GM12891 (cell line): ENCODE results near the gene ALB.

ENCODE experiments used
- DNase-seq: peaks from one replicate; pipeline ENCODE4 v3.0.0; 2011; ENCODE audit warnings: low spot score; ENCODE audit not compliant: insufficient read length
- FAIRE-seq: peaks from 2 replicates; lab custom pipeline; 2011; peaks lifted over from hg19 to GRCh38; lab: Jason Lieb, UNC
- PAX5 ChIP-seq: IDR thresholded peaks from 2 replicates; pipeline ENCODE4 v1.6.1; 2011; ENCODE audit warnings: low read length, moderate library complexity, mild to moderate bottlenecking; ENCODE audit not compliant: insufficient read depth, severe bottlenecking
- POLR2A ChIP-seq: IDR thresholded peaks from 2 replicates; pipeline ENCODE4 v1.6.1; 2011; ENCODE audit warnings: low read depth, low read length, control low read depth
- POLR2AphosphoS5 ChIP-seq: IDR thresholded peaks from 2 replicates; pipeline ENCODE4 v1.6.1; 2011; ENCODE audit warnings: low read depth, low read length, control low read depth
- POU2F2 ChIP-seq: IDR thresholded peaks from 2 replicates; pipeline ENCODE4 v1.6.1; 2011; ENCODE audit warnings: low read depth, mild to moderate bottlenecking, control low read depth, low read length, moderate library complexity
- SPI1 ChIP-seq: IDR thresholded peaks from 2 replicates; pipeline ENCODE4 v1.6.1; 2011; ENCODE audit warnings: low read depth, low read length, control low read depth
- TAF1 ChIP-seq: IDR thresholded peaks from 2 replicates; pipeline ENCODE4 v1.6.1; 2011; ENCODE audit warnings: low read depth, low read length, control low read depth

ALB gene

DNA sequence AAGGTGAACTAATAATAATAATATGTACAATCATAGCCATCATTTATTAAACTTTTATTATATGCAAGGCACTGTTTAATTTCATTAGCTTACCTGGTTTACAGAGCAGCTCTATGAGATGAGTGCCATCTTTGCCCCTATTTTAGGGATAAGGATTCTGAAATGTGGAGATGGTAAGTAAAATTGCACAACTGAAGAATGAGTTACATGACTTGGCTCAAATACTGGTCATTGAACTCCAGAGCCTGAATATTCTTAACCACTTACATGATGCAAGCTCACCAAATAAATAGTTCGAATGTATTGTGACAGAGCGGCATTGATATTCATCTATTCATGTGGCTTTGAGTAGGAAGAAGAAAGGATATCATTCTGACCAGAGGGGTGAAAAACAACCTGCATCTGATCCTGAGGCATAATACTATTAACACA is 11.7 kb downstream of the ALB start:
- TF ChIP-seq SPI1 (no peak), POLR2A (no peak), PAX5 (no peak), POLR2AphosphoS5 (no peak), POU2F2 (no peak), TAF1 (no peak)
- FAIRE-seq (no peak), DNase-seq (no peak)

DNA sequence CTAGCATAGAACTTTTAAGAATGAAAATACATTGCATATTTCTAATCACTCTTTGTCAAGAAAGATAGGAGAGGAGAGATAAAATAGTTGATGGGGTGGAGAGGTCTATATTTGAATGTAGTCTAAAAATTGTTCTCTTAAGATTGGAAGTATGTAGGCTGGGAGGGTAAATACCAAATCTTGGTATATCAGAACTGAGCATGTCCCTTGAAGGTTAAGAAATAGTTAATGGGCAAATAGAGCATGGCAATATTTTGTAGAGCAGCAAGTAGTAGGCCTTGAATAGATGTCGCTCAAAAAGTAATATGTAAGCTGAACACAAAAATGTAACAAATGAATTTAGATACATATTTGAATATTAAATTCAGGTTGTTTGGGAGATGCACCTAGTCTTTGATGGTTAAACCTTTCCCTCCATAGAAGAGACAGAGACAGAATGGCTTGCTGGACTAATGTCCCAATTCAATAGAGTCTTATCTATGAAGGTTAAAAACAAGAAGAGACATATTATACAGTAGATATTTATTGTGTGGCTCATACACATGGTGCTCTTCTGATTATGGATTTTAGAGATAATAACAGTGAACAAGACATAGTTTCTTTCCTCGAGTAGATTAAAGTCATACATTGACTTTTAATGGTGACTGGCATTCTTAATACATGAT is 12.5 kb downstream of the ALB start:
- TF ChIP-seq PAX5 (no peak), POU2F2 (no peak), TAF1 (no peak), SPI1 (no peak), POLR2A (no peak), POLR2AphosphoS5 (no peak)
- DNase-seq (no peak), FAIRE-seq (no peak)

GRCh38 chr4:73417342-73417741 is 13.3 kb downstream of the ALB start:
- no peak for FAIRE-seq
- no peak for DNase-seq
- no peak for TF ChIP-seq SPI1
- TF ChIP-seq POU2F2 = no peak
- TF ChIP-seq POLR2A = no peak
- no peak for TF ChIP-seq POLR2AphosphoS5
- no peak for TF ChIP-seq PAX5
- TF ChIP-seq TAF1 = no peak

- no peak for FAIRE-seq
- no peak for DNase-seq
Measured at GRCh38 chr4:73417973-73418372, 13.9 kb downstream of the ALB start.

GRCh38 chr4:73418677-73419076 is 14.6 kb downstream of the ALB start:
- TF ChIP-seq POU2F2 (no peak), POLR2AphosphoS5 (no peak), PAX5 (no peak), SPI1 (no peak), POLR2A (no peak), TAF1 (no peak)
- DNase-seq (no peak), FAIRE-seq (no peak)

More at GRCh38 chr4:73417973-73418372, 13.9 kb downstream of the ALB start:
- TF ChIP-seq SPI1 (no peak), POU2F2 (no peak), POLR2A (no peak), POLR2AphosphoS5 (no peak), PAX5 (no peak), TAF1 (no peak)

DNA sequence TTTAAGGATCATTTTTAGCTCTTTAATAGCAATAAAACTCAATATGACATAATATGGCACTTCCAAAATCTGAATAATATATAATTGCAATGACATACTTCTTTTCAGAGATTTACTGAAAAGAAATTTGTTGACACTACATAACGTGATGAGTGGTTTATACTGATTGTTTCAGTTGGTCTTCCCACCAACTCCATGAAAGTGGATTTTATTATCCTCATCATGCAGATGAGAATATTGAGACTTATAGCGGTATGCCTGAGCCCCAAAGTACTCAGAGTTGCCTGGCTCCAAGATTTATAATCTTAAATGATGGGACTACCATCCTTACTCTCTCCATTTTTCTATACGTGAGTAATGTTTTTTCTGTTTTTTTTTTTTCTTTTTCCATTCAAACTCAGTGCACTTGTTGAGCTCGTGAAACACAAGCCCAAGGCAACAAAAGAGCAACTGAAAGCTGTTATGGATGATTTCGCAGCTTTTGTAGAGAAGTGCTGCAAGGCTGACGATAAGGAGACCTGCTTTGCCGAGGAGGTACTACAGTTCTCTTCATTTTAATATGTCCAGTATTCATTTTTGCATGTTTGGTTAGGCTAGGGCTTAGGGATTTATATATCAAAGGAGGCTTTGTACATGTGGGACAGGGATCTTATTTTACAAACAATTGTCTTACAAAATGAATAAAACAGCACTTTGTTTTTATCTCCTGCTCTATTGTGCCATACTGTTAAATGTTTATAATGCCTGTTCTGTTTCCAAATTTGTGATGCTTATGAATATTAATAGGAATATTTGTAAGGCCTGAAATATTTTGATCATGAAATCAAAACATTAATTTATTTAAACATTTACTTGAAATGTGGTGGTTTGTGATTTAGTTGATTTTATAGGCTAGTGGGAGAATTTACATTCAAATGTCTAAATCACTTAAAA is 15.3 kb downstream of the ALB start:
- TF ChIP-seq POU2F2 (no peak), POLR2A (no peak), TAF1 (no peak), PAX5 (no peak), POLR2AphosphoS5 (no peak), SPI1 (no peak)
- DNase-seq (no peak), FAIRE-seq (no peak)

DNA sequence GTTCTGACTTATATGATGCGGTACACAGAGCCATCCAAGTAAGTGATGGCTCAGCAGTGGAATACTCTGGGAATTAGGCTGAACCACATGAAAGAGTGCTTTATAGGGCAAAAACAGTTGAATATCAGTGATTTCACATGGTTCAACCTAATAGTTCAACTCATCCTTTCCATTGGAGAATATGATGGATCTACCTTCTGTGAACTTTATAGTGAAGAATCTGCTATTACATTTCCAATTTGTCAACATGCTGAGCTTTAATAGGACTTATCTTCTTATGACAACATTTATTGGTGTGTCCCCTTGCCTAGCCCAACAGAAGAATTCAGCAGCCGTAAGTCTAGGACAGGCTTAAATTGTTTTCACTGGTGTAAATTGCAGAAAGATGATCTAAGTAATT is 16.5 kb downstream of the ALB start:
- DNase-seq (no peak), FAIRE-seq (no peak)
- no peak for TF ChIP-seq POU2F2
- TF ChIP-seq TAF1 = no peak
- no peak for TF ChIP-seq PAX5
- TF ChIP-seq POLR2AphosphoS5 = no peak
- no peak for TF ChIP-seq POLR2A
- TF ChIP-seq SPI1 = no peak

GRCh38 chr4:73421708-73422457 is 17.8 kb downstream of the ALB start:
- TF ChIP-seq PAX5 (no peak), TAF1 (no peak), POU2F2 (no peak), SPI1 (no peak), POLR2A (no peak), POLR2AphosphoS5 (no peak)
- no peak for DNase-seq
- no peak for FAIRE-seq
